GM23338 (cell line): Measurements from ENCODE around the gene MARCHF3.

Experiments used
- CREB1 ChIP-seq: fragments of 250-450 bp; sonication (Bioruptor Pico); IDR thresholded peaks from 2 replicates; pipeline ENCODE4 v1.5.0; 2020; ENCODE audit warnings: low read depth, mild to moderate bottlenecking, moderate library complexity
- EZH2 ChIP-seq: fragments of 200-600 bp; sonication (generic); IDR thresholded peaks from one replicate; pipeline ENCODE4 v1.8.0; 2017; ENCODE audit warnings: antibody characterized with exemption, mild to moderate bottlenecking, low read depth; ENCODE audit not compliant: unreplicated experiment
- EZH2phosphoT487 ChIP-seq: fragments of 200-600 bp; sonication (generic); IDR thresholded peaks from one replicate; pipeline ENCODE4 v1.8.1; 2018; ENCODE audit warnings: antibody characterized with exemption; ENCODE audit not compliant: unreplicated experiment
- JUNB ChIP-seq: IDR thresholded peaks from one replicate; pipeline ENCODE4 v1.6.1; 2016; ENCODE audit warnings: antibody characterized with exemption; ENCODE audit not compliant: unreplicated experiment
- POLR2AphosphoS5 ChIP-seq: IDR thresholded peaks from 2 replicates; pipeline ENCODE4 v1.6.1; 2016; ENCODE audit warnings: antibody characterized with exemption, low read depth
- STAT1 ChIP-seq: IDR thresholded peaks from one replicate; pipeline ENCODE4 v1.6.1; 2016; ENCODE audit warnings: antibody characterized with exemption; ENCODE audit not compliant: unreplicated experiment
- ZNF114 ChIP-seq: fragments of 250-450 bp; sonication (Bioruptor Pico); IDR thresholded peaks from 2 replicates; pipeline ENCODE4 v1.5.0; 2020; ENCODE audit warnings: mild to moderate bottlenecking, moderate library complexity
- ZNF331 ChIP-seq: fragments of 250-450 bp; sonication (Bioruptor Pico); IDR thresholded peaks from 2 replicates; pipeline ENCODE4 v1.5.0; 2020; ENCODE audit warnings: low read depth, mild to moderate bottlenecking, moderate library complexity
- TF ChIP-seq, protein P1 (sequence below), 2 experiments: fragments of 200-600 bp in 1 of 2; sonication (generic) in 1 of 2; conservative IDR thresholded peaks; 2 replicates each; pipeline versions ENCODE4 v1.5.1 to v1.6.1; 2016 to 2017; ENCODE audit warnings: antibody characterized with exemption in 2 of 2, low read depth in 2 of 2, mild to moderate bottlenecking in 2 of 2, moderate library complexity in 1 of 2
- TF ChIP-seq, protein P2 (sequence below): IDR thresholded peaks from one replicate; pipeline ENCODE4 v1.6.1; 2018; ENCODE audit warnings: antibody characterized with exemption; ENCODE audit not compliant: unreplicated experiment

DNA sequence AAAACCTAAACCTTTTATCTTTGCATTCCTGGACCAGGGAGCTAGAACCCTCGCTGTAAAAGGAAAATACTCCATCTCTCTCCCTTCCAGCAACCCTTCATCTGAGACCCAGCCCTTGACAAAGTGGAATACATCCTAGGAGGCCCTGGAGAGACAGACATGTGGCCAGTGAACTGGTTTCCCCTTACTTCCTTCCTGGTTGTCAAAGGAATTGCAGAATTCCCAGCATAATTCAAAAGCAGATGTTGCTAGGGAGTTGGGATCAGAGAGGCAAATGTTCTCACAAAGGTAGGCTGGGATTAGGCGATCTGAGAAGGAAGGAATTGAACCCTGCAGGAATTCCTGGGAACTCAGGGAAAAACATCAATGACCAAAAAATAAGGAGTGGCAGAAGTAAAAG lies 80.9 kb downstream of the MARCHF3 start:
- TF ChIP-seq, protein P1, sequence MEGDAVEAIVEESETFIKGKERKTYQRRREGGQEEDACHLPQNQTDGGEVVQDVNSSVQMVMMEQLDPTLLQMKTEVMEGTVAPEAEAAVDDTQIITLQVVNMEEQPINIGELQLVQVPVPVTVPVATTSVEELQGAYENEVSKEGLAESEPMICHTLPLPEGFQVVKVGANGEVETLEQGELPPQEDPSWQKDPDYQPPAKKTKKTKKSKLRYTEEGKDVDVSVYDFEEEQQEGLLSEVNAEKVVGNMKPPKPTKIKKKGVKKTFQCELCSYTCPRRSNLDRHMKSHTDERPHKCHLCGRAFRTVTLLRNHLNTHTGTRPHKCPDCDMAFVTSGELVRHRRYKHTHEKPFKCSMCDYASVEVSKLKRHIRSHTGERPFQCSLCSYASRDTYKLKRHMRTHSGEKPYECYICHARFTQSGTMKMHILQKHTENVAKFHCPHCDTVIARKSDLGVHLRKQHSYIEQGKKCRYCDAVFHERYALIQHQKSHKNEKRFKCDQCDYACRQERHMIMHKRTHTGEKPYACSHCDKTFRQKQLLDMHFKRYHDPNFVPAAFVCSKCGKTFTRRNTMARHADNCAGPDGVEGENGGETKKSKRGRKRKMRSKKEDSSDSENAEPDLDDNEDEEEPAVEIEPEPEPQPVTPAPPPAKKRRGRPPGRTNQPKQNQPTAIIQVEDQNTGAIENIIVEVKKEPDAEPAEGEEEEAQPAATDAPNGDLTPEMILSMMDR (conservative IDR thresholded peaks at IDR 0.05; ENCODE audit: low read depth in 2 of 2) = no peak
- no peak for TF ChIP-seq EZH2
- TF ChIP-seq EZH2phosphoT487 = no peak
- no peak for TF ChIP-seq POLR2AphosphoS5
- no peak for TF ChIP-seq CREB1 (CRISPR knock-in tag)
- TF ChIP-seq STAT1 = no peak
- TF ChIP-seq, protein P2, sequence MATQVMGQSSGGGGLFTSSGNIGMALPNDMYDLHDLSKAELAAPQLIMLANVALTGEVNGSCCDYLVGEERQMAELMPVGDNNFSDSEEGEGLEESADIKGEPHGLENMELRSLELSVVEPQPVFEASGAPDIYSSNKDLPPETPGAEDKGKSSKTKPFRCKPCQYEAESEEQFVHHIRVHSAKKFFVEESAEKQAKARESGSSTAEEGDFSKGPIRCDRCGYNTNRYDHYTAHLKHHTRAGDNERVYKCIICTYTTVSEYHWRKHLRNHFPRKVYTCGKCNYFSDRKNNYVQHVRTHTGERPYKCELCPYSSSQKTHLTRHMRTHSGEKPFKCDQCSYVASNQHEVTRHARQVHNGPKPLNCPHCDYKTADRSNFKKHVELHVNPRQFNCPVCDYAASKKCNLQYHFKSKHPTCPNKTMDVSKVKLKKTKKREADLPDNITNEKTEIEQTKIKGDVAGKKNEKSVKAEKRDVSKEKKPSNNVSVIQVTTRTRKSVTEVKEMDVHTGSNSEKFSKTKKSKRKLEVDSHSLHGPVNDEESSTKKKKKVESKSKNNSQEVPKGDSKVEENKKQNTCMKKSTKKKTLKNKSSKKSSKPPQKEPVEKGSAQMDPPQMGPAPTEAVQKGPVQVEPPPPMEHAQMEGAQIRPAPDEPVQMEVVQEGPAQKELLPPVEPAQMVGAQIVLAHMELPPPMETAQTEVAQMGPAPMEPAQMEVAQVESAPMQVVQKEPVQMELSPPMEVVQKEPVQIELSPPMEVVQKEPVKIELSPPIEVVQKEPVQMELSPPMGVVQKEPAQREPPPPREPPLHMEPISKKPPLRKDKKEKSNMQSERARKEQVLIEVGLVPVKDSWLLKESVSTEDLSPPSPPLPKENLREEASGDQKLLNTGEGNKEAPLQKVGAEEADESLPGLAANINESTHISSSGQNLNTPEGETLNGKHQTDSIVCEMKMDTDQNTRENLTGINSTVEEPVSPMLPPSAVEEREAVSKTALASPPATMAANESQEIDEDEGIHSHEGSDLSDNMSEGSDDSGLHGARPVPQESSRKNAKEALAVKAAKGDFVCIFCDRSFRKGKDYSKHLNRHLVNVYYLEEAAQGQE = no peak
- TF ChIP-seq ZNF331 = no peak
- TF ChIP-seq ZNF114 (CRISPR knock-in tag) = no peak
- no peak for TF ChIP-seq JUNB
